RWPE2 (cell line): Measurements from ENCODE around the gene GALT.
"Not testable (repeated sequence)": the region's sequence is repeated elsewhere in the genome, so short reads cannot be mapped to it uniquely, and the experiment has no call there.

Experiments
- ATAC-seq: fragments of 200-7000 bp; cut with Tn5 transposase; 3 replicates; pipeline ENCODE4 v1.9.1; 2021; ENCODE audit warnings: low read depth
- DNase-seq: peaks from one replicate; pipeline ENCODE4 v3.0.0-alpha.2; 2020; ENCODE audit warnings: low spot score
- H3K27ac ChIP-seq: fragments of 450-650 bp; 2 replicates; pipeline ENCODE4 v1.5.1; 2017; ENCODE audit warnings: mild to moderate bottlenecking; ENCODE audit not compliant: poor library complexity, severe bottlenecking
- H3K27me3 ChIP-seq: fragments of 250-450 bp; sonication (Bioruptor Pico); 2 replicates; pipeline ENCODE4 v1.5.1; 2021; ENCODE audit warnings: mild to moderate bottlenecking, moderate library complexity; ENCODE audit not compliant: insufficient read depth, poor library complexity, severe bottlenecking
- H3K36me3 ChIP-seq: fragments of 250-450 bp; sonication (Bioruptor Pico); 2 replicates; pipeline ENCODE4 v1.5.1; 2020; ENCODE audit warnings: low read depth, mild to moderate bottlenecking, moderate library complexity
- H3K4me1 ChIP-seq: fragments of 250-450 bp; sonication (Bioruptor Pico); 2 replicates; pipeline ENCODE4 v1.5.1; 2021; ENCODE audit warnings: mild to moderate bottlenecking, moderate library complexity; ENCODE audit not compliant: insufficient read depth, poor library complexity, severe bottlenecking
- H3K4me3 ChIP-seq: fragments of 250-450 bp; sonication (Bioruptor Pico); 2 replicates; pipeline ENCODE4 v1.5.1; 2021; ENCODE audit warnings: mild to moderate bottlenecking, moderate library complexity; ENCODE audit not compliant: severe bottlenecking
- H3K9me3 ChIP-seq: fragments of 250-450 bp; sonication (Bioruptor Pico); 2 replicates; pipeline ENCODE4 v1.5.1; 2021; ENCODE audit warnings: mild to moderate bottlenecking, moderate library complexity; ENCODE audit not compliant: severe bottlenecking
- CTCF ChIP-seq: fragments of 450-650 bp; IDR thresholded peaks from one replicate; pipeline ENCODE4 v1.5.1; 2017; ENCODE audit warnings: mild to moderate bottlenecking, moderate library complexity; ENCODE audit not compliant: poor library complexity, severe bottlenecking

The GALT gene

DNA sequence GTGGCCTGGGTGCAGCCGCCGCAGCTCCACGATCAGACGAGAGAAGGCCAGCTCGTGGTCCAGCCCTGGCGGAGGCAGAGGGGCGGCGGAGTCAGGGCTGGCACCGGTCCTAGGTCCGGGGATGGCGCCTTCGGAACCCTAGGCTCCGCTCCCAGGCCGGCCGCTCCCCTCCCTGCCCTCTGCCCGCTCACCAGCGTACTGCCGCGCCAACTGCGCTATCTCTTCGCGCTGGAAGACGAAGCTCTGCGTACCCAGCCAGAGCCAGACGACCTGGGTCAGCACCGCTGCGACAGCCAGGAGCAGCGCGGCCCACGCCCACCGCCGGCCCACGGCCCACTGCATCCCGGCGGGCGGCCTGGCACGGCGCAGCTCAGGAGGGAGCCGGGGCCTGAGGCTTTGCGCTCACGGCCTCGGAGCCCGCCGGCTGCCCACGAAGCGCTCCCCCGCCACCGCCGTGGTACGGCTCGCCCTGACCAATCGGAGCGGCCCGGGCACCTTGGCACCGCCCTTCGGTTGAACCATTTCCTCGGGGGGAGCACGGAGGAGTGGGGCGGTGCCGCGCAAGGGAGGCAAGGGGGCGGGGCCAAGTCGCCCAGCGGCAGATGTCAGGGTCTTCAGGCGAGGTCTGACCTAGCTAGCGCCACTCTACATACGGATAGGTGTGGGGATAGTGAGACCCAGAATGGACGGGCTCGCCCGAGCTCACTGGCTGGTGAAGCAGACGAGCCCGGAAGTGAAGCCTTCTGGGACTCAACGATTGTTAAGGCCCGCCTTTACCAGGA lies 8.9 kb upstream of the GALT start, which contains the start of gene SIGMAR1:
Gene SIGMAR1 (minus strand): TSS at position 432 of the 782 bp plus-strand sequence. CDS start 90 bp downstream, at position 342.
- no peaks in the 10 kb centered on the region for H3K27me3 ChIP-seq
- ATAC-seq, result peak; percentile 87
- peak; percentile 91 for DNase-seq
- H3K27ac ChIP-seq, result peak within 1 kb of the TSS; percentile 51
- H3K4me1 ChIP-seq, result no peaks in the 10 kb centered on the region
- H3K4me3 ChIP-seq, result peak within 1 kb of the TSS; percentile 79
- peaks cover 10% of the 10 kb centered on the region; the same call in 1 of the 2 replicates for H3K36me3 ChIP-seq
- H3K9me3 ChIP-seq, result no peaks in the 10 kb centered on the region
- TF ChIP-seq CTCF, result no peak

DNA sequence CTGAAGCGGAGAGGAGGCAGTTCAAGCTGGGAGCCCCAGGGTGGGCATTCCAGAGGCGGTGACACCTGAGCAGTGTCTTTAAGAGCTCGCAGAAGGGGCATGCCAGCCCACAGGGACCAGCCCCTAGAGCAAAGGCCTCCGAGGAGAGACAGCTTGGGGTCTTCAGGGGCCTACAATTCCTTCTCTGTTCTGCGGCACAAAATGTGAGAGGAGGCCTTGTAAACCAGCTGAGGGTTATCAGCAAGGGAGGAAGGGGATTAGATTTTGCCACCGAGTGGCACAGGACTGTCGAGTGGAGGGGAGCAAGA lies 8.4 kb upstream of the GALT start:
- TF ChIP-seq CTCF, result no peak
- no peaks in the 10 kb centered on the region for H3K27me3 ChIP-seq
- H3K4me1 ChIP-seq, result no peaks in the 10 kb centered on the region
- H3K4me3 ChIP-seq, result peak overlapping the region; percentile 79
- H3K36me3 ChIP-seq, result peaks cover 10% of the 10 kb centered on the region; the same call in 1 of the 2 replicates
- ATAC-seq (no peak), DNase-seq (no peak)
- H3K9me3 ChIP-seq, result no peaks in the 10 kb centered on the region
- H3K27ac ChIP-seq, result peak overlapping the region; percentile 51

DNA sequence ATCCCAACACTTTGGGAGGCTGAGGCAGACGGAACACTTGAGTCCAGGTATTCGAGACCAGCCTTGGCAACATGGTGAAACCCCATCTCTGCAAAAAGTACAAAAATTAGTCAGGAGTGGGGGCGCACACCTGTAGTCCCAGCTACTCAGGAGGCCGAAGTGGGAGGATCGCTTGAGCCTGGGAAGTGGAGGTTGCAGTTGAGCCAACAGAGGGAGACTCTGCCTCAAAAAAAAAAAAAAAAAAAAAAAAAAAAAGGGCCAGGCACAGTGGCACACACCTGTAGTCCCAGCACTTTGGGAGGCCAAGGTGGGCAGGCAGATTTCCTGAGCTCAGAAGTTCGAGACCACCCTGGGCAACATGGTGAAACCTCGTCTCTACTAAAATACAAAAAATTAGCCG lies 7.2 kb upstream of the GALT start:
- not testable (repeated sequence) for H3K27me3 ChIP-seq, H3K27ac ChIP-seq, H3K9me3 ChIP-seq, H3K4me3 ChIP-seq, H3K36me3 ChIP-seq, DNase-seq, ATAC-seq, H3K4me1 ChIP-seq

- ATAC-seq, result no peak
- no peak for TF ChIP-seq CTCF
- H3K4me1 ChIP-seq, result peaks cover 6% of the 10 kb centered on the region
Observed at GRCh38 chr9:34642679-34643078, 3.8 kb upstream of the GALT start.

DNA sequence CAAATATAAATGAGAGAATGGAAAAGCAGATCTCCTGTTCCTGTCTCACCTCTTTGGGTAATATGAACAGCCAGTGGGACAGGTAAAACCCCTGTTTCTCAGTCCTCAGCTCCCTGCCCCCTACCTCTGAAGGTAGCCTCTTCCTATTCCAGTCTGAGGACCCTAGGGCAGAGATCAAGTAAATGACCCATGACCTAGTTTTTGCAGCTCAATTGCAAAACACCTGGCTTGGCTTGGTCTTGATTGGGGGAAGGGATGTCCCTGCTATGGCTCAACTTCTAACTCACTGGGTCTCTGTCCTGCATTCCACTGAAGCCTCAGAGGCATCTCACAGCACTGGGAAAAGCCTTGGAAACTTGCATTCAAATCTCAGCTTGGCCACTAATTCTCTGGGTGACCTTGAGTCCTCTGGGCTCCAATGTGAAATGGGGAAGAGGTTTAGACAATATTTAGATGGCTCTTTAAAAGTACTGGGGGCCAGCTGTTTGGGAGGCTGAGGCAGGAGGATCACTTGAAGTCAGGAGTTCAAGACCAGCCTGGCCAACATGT lies 1.6 kb upstream of the GALT start:
- Histone ChIP-seq H3K9me3 (no peaks in the 10 kb centered on the region), H3K27ac (no peak overlapping the region), H3K36me3 (peaks cover 21% of the 10 kb centered on the region; the same call in 1 of the 2 replicates), H3K4me1 (peaks cover 7% of the 10 kb centered on the region), H3K27me3 (no peaks in the 10 kb centered on the region), H3K4me3 (no peak overlapping the region)
- no peak for ATAC-seq
- DNase-seq, result no peak
- no peak for TF ChIP-seq CTCF

More at GRCh38 chr9:34642679-34643078, 3.8 kb upstream of the GALT start:
- Histone ChIP-seq H3K9me3 (no peaks in the 10 kb centered on the region), H3K27ac (no peak overlapping the region), H3K27me3 (no peaks in the 10 kb centered on the region), H3K4me3 (no peak overlapping the region), H3K36me3 (no peaks in the 10 kb centered on the region)
- no peak for DNase-seq
